ENCODE data around the gene RYR1. TPM values are rescaled to one million over a fixed set of nuclear protein-coding genes. Genes with fewer than 3 reads are reported as not detected.
A peak's percentile ranks its signal among the peaks of the same experiment; 100 is the strongest.

The RYR1 gene
- total and polyA plus RNA-seq, 2 of the 13 experiments (the other 11 are each of a cell fraction or from before 2014, with no cell fraction given), result 0.03 TPM; not detected in 1

DNA sequence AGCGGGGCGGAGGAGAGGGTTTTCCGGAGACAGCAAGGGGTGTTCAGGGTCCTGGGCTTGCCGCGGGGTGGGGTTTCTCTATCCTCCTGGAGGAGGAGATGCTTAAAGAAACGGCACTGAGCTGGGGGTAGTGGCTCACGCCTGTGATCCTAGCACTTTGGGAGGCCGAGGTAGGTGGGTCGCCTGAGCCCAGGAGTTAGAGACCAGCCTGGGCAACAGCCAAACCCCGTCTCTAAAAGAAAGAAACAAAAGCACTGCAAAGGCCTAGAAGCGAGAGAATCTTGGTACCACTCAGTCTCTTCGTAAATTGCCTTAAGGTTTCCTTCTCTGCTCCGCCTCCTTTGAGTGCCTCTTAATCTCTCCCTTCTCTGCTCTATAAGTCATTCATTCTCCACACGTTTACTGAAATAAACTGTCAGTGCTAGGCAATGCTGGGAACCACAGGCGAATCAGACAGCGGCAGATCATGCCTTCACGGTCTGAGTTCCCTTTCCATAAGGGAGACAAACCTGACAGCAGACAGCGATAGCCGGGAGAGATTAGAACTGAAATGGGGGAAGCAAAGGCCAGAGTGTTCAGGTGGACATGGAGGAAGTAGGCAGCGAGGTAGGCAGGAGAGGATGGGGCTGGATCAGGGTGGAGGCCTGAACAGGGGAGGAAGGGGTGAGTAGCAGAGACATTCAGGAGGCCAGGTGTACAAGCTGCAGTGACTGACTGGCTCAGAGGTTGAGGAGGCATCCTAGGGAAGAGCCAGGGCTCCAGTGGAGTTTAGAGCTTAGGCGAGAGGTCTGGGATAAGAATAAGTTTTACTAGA lies 186.1 kb downstream of the RYR1 start (continued):
- no peak for TF ChIP-seq ARNT (IDR thresholded peaks at IDR 0.05)
- no peak for TF ChIP-seq FIP1L1 (IDR thresholded peaks at IDR 0.05; ENCODE audit: borderline replicate concordance, insufficient read depth, low read depth, low read length)
- peak; percentile 42; the same call in 1 of the 2 replicates for TF ChIP-seq HDAC1 (CRISPR knock-in tag; IDR thresholded peaks at IDR 0.05)
- TF ChIP-seq, protein P1, sequence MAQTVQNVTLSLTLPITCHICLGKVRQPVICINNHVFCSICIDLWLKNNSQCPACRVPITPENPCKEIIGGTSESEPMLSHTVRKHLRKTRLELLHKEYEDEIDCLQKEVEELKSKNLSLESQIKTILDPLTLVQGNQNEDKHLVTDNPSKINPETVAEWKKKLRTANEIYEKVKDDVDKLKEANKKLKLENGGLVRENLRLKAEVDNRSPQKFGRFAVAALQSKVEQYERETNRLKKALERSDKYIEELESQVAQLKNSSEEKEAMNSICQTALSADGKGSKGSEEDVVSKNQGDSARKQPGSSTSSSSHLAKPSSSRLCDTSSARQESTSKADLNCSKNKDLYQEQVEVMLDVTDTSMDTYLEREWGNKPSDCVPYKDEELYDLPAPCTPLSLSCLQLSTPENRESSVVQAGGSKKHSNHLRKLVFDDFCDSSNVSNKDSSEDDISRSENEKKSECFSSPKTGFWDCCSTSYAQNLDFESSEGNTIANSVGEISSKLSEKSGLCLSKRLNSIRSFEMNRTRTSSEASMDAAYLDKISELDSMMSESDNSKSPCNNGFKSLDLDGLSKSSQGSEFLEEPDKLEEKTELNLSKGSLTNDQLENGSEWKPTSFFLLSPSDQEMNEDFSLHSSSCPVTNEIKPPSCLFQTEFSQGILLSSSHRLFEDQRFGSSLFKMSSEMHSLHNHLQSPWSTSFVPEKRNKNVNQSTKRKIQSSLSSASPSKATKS (CRISPR knock-in tag; IDR thresholded peaks at IDR 0.05), result no peak
- TF ChIP-seq EP300 (IDR thresholded peaks at IDR 0.05; ENCODE audit: low read depth in 2 of 2, low read length in 2 of 2), result no peak
- TF ChIP-seq EP300 (CRISPR knock-in tag; IDR thresholded peaks at IDR 0.05; ENCODE audit: borderline replicate concordance), result no peak

- Histone ChIP-seq H3K27ac (ENCODE audit: extremely low read length, insufficient read depth, low read length) (no peak overlapping the region), H3K4me1 (ENCODE audit: insufficient read depth, low read length) (peaks cover 8% of the 10 kb centered on the region), H3K4me2 (ENCODE audit: low read depth, low read length) (no peak overlapping the region), H3K9ac (ENCODE audit: insufficient read depth, low read depth, low read length) (no peak overlapping the region), H4K20me1 (ENCODE audit: insufficient read depth, low read length) (no peaks in the 10 kb centered on the region), H3K27me3 (ENCODE audit: control insufficient read depth in 1 of 2, insufficient read depth in 2 of 2, low read length in 2 of 2) (no peaks in the 10 kb centered on the region; a peak in 1 of 5 replicates), H3K36me3 (replicated peaks in 1 of 2; ENCODE audit: control insufficient read depth in 1 of 2, insufficient read depth in 2 of 2, low read length in 2 of 2) (peaks cover 19 to 46% of the 10 kb centered on the region in 2 experiments; a peak in 4 of 5 replicates), H3K79me2 (ENCODE audit: insufficient read depth, low read length) (peaks cover 6% of the 10 kb centered on the region), H2AFZ (ENCODE audit: low read length) (no peak overlapping the region), H3K9me3 (ENCODE audit: low read length) (no peaks in the 10 kb centered on the region), H3K4me3 (replicated peaks in 1 of 3; ENCODE audit: insufficient read depth in 1 of 3, low read depth in 2 of 3, low read length in 3 of 3) (no peak overlapping the region)
- FAIRE-seq (no peak), ATAC-seq (no peak), DNase-seq (ENCODE audit: low spot score) (no peak)
- in situ Hi-C loops (cut with HindIII; ENCODE audit: extremely low pct_ligation_motif_present, low pct_unique_long_range_greater_than_20kb), result no loop called here
- CTCF ChIA-PET (ENCODE audit: low intra/inter-chr PET ratio, low total read pairs), result no interaction called here
- no TSS peak for BruUV-seq (replicated peaks)
- intact Hi-C loops (cut with micrococcal nuclease; ENCODE audit: unreplicated experiment), result no loop called here
- WGBS (ENCODE audit: low lambda C conversion rate), result 97% methylated on average over 3 of the region's 3 CpGs
- POLR2A ChIA-PET, result interaction anchor here (1.2 kb wide), 1 partner anchor 305 kb away, joined by 3 read pairs; no protein-coding TSS in a partner anchor
- TF ChIP-seq ZNF232 (CRISPR knock-in tag; IDR thresholded peaks at IDR 0.05; ENCODE audit: borderline replicate concordance) (no peak), ZFYVE20 (CRISPR knock-in tag; IDR thresholded peaks at IDR 0.05; ENCODE audit: borderline replicate concordance, low read depth) (no peak), GZF1 (CRISPR knock-in tag; IDR thresholded peaks at IDR 0.05) (no peak), MTA3 (CRISPR knock-in tag; IDR thresholded peaks at IDR 0.05) (no peak), ZSCAN30 (CRISPR knock-in tag; IDR thresholded peaks at IDR 0.05) (no peak), JDP2 (CRISPR knock-in tag; IDR thresholded peaks at IDR 0.05; ENCODE audit: borderline replicate concordance) (no peak), SYNCRIP (IDR thresholded peaks at IDR 0.05; ENCODE audit: insufficient read depth, low read depth, low read length) (no peak), ZMYM4 (CRISPR knock-in tag; IDR thresholded peaks at IDR 0.05) (no peak), TEAD2 (CRISPR knock-in tag; IDR thresholded peaks at IDR 0.05) (no peak), POLR2A (IDR thresholded peaks at IDR 0.05; ENCODE audit: insufficient read depth in 1 of 2, low read depth in 2 of 2, low read length in 2 of 2) (no peak), FOXA3 (CRISPR knock-in tag; IDR thresholded peaks at IDR 0.05) (no peak)
- TF ChIP-seq, protein P2, sequence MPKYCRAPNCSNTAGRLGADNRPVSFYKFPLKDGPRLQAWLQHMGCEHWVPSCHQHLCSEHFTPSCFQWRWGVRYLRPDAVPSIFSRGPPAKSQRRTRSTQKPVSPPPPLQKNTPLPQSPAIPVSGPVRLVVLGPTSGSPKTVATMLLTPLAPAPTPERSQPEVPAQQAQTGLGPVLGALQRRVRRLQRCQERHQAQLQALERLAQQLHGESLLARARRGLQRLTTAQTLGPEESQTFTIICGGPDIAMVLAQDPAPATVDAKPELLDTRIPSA (CRISPR knock-in tag; IDR thresholded peaks at IDR 0.05; ENCODE audit: borderline replicate concordance), result no peak
Observed at GRCh38 chr19:38624822-38625221, 191.3 kb downstream of the RYR1 start.
